Gastrocnemius medialis (tissue), 4 donors: ENCODE data around the gene RPS14. TPM values are rescaled to one million over a fixed set of nuclear protein-coding genes. Genes with fewer than 3 reads are reported as not detected.
"Not testable (repeated sequence)": the region's sequence is repeated elsewhere in the genome, so short reads cannot be mapped to it uniquely, and the experiment has no call there.

Experiments
- ATAC-seq, 2 donors: fragments of 150-250 bp; one replicate each; pipeline ENCODE4 v1.9.1; 2016
- DNase-seq, 2 donors: peaks; one replicate each; pipeline ENCODE4 v3.0.0-alpha.2; 2019
- H3K27ac ChIP-seq, 4 donors: fragments of 200-600 bp; sonication (generic); 1 replicate in 1 of 4; 2 replicates in 3 of 4; pipeline ENCODE4 v1.5.1; 2016 to 2018; ENCODE audit warnings: mild to moderate bottlenecking in 2 of 4, moderate library complexity in 1 of 4
- H3K27me3 ChIP-seq, 3 donors: fragments of 200-600 bp; sonication (generic) in 2 of 3; 1 replicate in 1 of 3; 2 replicates in 2 of 3; pipeline versions ENCODE4 v1.5.1 to v1.6.0; 2016 to 2019; ENCODE audit warnings: mild to moderate bottlenecking in 1 of 3, moderate library complexity in 1 of 3
- H3K36me3 ChIP-seq, 2 donors: fragments of 200-600 bp; sonication (generic) in 1 of 2; one replicate each; pipeline ENCODE4 v1.5.1; 2017 to 2018
- H3K4me1 ChIP-seq, 2 donors: fragments of 200-600 bp; sonication (generic) in 1 of 2; one replicate each; pipeline ENCODE4 v1.5.1; 2016 to 2017; ENCODE audit warnings: mild to moderate bottlenecking in 2 of 2
- H3K4me3 ChIP-seq, 4 donors: fragments of 200-600 bp; sonication (generic) in 3 of 4; 1 replicate in 1 of 4; 2 replicates in 3 of 4; pipeline ENCODE4 v1.5.1; 2016 to 2019; ENCODE audit warnings: mild to moderate bottlenecking in 2 of 4
- H3K9me3 ChIP-seq, 3 donors: fragments of 200-600 bp; sonication (generic) in 2 of 3; 1 replicate in 1 of 3; 2 replicates in 2 of 3; pipeline ENCODE4 v1.5.1; 2016 to 2019
- CTCF ChIP-seq, 5 experiments: fragments of 450-650 bp in 3 of 5; fragments of 200-600 bp in 2 of 5; sonication (generic) in 2 of 5; IDR thresholded peaks in 4 of 5; conservative IDR thresholded peaks in 1 of 5; 1 replicate in 4 of 5; 2 replicates in 1 of 5; pipeline ENCODE4 v1.5.1; 2016 to 2019; ENCODE audit warnings: antibody characterized with exemption in 5 of 5, mild to moderate bottlenecking in 3 of 5, moderate library complexity in 3 of 5
- POLR2A ChIP-seq, 2 donors: fragments of 450-650 bp; IDR thresholded peaks; one replicate each; pipeline ENCODE4 v1.6.1; 2017; ENCODE audit warnings: antibody characterized with exemption in 2 of 2, mild to moderate bottlenecking in 2 of 2, moderate library complexity in 2 of 2
- in situ Hi-C, 4 donors: fragments of 200-750 bp; cut with MboI; loops; one replicate each; pipeline versions ENCODE4 v1.15.0 to v1.8.0; 2017; ENCODE audit warnings: low sequenced_read_pairs in 4 of 4
- intact Hi-C: fragments of 100-400 bp; cut with DNase I; formaldehyde crosslinking; loops from one replicate; pipeline ENCODE4 v1.15.1; 2023; ENCODE audit warnings: low total_unique reads
- total RNA-seq, 4 donors: library from RNA; depleted of rRNA; stranded (reverse); fragments of >200 nt; gene quantifications; one replicate each; pipeline versions ENCODE4 v1.1.0 to v1.2.3, GENCODE V29; 2016

RPS14 gene
- total RNA-seq, 4 donors from 2014 or later: 1,865 to 2,215 (median 2,024) TPM

GRCh38 chr5:150479416-150479815 is 29.9 kb upstream of the RPS14 start:
- no peak for ATAC-seq
- no peaks in the 10 kb centered on the region for H3K4me1 ChIP-seq
- TF ChIP-seq POLR2A (IDR thresholded peaks at IDR 0.05): no peak
- TF ChIP-seq CTCF (IDR thresholded peaks at IDR 0.05 in 4 of 5, conservative IDR thresholded peaks at IDR 0.05 in 1 of 5): no peak
- in situ Hi-C loops: no loop called here
- no peak overlapping the region for H3K27ac ChIP-seq
- H3K36me3 ChIP-seq: no peaks in the 10 kb centered on the region
- H3K27me3 ChIP-seq: no peaks in the 10 kb centered on the region
- H3K4me3 ChIP-seq: no peak overlapping the region
- no peak for DNase-seq
- intact Hi-C loops: no loop called here
- H3K9me3 ChIP-seq: no peaks in the 10 kb centered on the region

GRCh38 chr5:150476568-150476967 is 27.0 kb upstream of the RPS14 start:
- ATAC-seq, H3K27ac ChIP-seq, intact Hi-C loops, DNase-seq, H3K9me3 ChIP-seq, H3K4me3 ChIP-seq, H3K27me3 ChIP-seq, H3K36me3 ChIP-seq, H3K4me1 ChIP-seq, in situ Hi-C loops: not testable (repeated sequence)

- no peaks in the 10 kb centered on the region for H3K9me3 ChIP-seq
- intact Hi-C loops: no loop called here
- H3K4me1 ChIP-seq: no peaks in the 10 kb centered on the region
- DNase-seq: no peak
- in situ Hi-C loops: loop anchor here in 2 of 4 donors (25.0 kb wide), 1 partner anchor 238 kb away; the partner anchor contains the start of gene RBM22 (in 2 of the 2)
- ATAC-seq: no peak
- no peaks in the 10 kb centered on the region for H3K36me3 ChIP-seq
- no peak overlapping the region for H3K27ac ChIP-seq
- no peak overlapping the region for H3K4me3 ChIP-seq
- TF ChIP-seq POLR2A (IDR thresholded peaks at IDR 0.05) (no peak), CTCF (IDR thresholded peaks at IDR 0.05 in 4 of 5, conservative IDR thresholded peaks at IDR 0.05 in 1 of 5) (no peak)
- H3K27me3 ChIP-seq: no peaks in the 10 kb centered on the region
Measured at GRCh38 chr5:150473673-150474358, 24.3 kb upstream of the RPS14 start.

GRCh38 chr5:150469718-150470469 is 20.4 kb upstream of the RPS14 start:
- intact Hi-C loops: no loop called here
- no peak for DNase-seq

More at GRCh38 chr5:150469718-150470469, 20.4 kb upstream of the RPS14 start:
- no peak overlapping the region for H3K4me3 ChIP-seq
- H3K27ac ChIP-seq: no peak overlapping the region
- H3K36me3 ChIP-seq: no peaks in the 10 kb centered on the region
- ATAC-seq: no peak
- H3K4me1 ChIP-seq: peaks cover 5 to 7% of the 10 kb centered on the region in 2 donors
- in situ Hi-C loops: loop anchor here in 2 of 4 donors (10.0 to 25.0 kb wide), 2 partner anchors 45 to 242 kb away; partner anchors contain the start of gene RBM22 (in 2 of the 2)
- H3K27me3 ChIP-seq: no peaks in the 10 kb centered on the region
- no peaks in the 10 kb centered on the region for H3K9me3 ChIP-seq
- no peak for TF ChIP-seq POLR2A (IDR thresholded peaks at IDR 0.05)
- TF ChIP-seq CTCF (IDR thresholded peaks at IDR 0.05 in 4 of 5, conservative IDR thresholded peaks at IDR 0.05 in 1 of 5): no peak
